Measurements from ENCODE around the gene JCAD. TPM values are rescaled to one million over a fixed set of nuclear protein-coding genes. Genes with fewer than 3 reads are reported as not detected.

Gene JCAD
- total RNA-seq, 1 donor from 2014 or later: 19.3 TPM

DNA sequence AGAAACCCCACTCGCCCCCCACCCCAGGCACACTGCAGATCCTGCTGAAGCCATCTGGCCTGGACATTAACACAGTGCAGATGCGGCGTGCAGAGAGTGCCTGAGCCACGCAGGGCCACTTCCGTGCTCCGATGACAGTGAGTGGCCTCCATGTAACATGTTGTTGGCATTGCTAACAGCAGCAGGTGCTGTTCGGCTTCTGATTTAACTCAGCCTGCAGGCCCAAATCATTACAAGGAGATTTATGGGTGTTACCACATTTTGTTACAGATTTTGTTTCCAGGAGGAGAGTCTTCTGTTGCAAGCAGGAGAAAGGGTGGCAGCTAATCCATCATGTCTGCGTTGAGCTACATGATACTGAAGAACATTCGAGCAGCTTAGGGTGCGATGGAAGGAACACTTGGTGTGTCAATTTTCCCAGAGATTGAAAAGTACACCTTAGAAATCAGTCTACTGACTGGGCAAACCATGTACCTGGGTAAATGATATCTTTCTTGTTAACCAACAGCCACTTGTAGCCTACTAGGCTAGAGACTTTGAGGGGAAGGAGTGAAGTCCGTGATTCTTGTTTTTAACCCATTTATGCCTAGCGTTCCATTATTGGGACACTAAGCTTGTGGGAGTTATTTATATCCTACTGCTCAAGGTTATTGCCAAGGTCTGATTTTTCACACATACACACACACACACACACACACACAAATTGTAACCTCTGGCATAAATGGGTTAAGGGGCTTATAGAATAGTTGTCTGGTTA is 90.0 kb downstream of the JCAD start:
- intact Hi-C loops (cut with DNase I): no loop called here

DNA sequence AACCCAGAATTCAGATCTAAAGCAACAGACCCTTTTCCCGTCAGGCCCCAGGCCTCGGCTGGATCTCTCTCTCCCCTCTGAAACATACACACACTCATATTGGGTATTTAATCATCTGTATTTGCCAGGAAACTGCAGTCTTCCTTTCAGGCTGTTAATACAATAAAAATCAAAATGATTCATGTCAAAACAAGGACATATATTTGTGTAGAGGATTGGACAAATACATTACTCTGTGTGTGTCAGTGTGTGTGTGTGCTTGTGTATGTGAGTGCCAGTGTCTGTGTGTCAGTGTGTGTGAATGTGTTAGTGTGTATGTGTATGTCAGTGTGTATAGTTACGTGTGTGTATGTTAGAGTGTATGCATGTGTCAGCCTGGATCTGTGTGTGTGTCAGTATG is 90.8 kb downstream of the JCAD start:
- intact Hi-C loops (cut with DNase I): no loop called here
- DNase-seq (ENCODE audit: low spot score): no peak

More for the DNA sequence above, 90.0 kb downstream of the JCAD start:
- DNase-seq (ENCODE audit: low spot score): no peak

- DNase-seq (ENCODE audit: low spot score): no peak
- intact Hi-C loops (cut with DNase I): no loop called here
Measured at GRCh38 chr10:29966269-29966668, 93.1 kb downstream of the JCAD start.
